ENCODE data around the gene SLC5A10.

SLC5A10 gene

DNA sequence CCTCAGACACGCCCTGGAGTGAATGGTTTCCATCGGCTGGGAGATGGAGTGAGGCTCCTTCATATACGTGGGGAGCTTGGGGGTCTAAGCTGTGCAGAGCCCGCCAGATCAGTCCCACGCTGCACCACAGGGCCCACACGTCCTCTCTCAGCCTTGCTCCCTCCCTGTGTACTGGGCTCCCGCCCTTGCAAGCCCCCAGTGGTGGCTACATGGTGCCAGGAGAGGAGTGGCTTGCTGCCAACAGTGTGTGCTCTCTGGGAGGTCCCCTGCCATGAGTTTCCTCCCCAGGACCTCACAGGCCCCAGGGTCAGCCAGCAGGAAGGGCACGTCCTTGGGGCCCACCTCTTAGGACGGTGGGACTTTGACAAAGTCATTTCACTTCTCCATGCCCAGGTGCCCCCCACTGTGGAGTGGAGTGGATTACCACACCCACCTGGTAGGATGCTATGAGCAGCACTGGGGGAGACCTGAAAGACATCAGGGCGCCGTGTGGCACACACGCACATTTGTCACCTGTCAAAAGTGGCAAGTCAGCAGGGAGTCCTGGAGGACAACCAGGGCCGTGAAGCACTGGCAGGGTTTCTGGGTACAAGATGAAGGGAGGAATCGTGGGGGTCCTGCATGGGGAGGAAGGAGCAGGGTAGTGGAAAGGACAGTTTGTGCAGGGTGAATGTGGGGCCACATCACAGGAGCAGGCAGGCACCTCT lies 13.7 kb downstream of the SLC5A10 start:
- DNase-seq: no peak

DNA sequence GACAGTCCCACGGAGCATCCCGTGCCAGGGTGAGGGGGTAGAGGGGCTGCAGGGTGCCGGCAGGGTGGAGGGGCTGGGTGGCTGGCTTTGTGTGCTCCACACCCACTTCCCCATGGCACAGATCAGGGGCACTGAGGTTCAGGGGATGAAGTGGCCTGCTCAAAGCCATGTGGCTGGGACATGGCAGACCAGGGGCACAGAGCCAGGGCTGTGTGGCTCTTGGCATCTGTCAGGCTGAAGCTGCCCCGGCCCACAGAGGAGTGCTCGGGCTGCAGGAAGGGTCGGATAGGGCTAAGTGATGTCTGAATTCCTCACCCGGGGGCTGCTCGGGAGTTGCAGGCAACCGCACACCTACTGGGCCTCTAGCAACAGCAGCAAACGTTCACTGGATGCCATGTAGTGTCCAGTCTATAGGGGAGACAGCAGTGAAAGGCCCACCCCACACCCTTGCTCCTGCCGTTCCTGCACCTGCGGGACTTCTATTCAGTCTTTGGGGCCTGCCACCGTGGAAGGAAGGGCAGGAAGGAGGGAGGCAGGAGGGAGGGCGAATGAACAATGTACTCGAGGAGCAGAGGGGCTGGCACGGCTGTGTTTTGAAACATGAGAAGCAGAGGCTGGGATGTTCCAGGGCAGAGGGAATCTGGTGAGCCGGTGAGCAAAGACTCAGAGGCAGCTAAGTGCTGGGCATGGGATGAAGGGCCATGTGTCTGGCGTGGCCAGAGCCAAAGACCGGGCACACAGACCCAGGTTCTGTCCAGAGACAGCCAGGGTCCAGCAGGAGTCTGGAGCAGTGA lies 15.1 kb downstream of the SLC5A10 start:
- DNase-seq: peak; percentile 88

DNA sequence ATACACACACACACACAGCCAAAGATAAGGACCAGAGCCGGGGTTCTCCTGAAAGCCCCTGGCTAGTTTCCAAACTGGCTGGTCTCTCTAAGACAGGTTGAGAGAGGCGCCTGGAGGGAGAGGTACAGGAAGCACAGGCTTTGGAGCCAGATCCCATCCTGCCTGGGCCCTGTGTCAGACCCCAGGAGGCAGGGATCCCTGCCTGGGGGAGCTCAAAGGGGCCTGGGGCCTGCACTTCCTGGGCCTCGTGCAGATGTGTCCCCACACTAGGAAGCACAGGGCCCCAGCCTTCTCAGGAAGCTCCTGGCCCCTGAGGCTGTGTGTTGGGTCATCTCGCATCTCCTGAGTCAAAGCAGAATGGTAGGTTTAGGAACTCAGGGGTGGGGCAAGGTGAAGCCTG lies 16.0 kb downstream of the SLC5A10 start:
- peak; percentile 31 for DNase-seq

DNA sequence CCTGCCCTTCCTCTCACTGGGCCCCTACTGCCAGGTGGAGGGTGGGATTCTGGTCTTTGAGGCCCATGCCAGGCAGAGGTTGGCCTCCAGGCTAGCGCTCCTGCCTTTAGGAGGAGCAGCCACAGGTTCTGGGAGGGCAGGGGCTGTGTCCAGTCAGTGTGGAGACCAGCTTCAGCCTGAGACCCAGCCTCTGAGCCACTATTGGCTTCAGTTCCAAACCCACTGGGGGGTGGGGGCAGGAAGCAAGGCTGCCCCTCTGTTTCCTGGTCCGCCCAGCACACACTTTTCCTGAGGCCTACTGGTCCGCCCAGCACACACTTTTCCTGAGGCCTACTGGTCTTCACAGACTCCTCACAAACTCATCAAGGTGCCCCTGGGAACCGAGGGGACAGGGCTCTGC lies 16.4 kb downstream of the SLC5A10 start:
- DNase-seq: no peak

DNA sequence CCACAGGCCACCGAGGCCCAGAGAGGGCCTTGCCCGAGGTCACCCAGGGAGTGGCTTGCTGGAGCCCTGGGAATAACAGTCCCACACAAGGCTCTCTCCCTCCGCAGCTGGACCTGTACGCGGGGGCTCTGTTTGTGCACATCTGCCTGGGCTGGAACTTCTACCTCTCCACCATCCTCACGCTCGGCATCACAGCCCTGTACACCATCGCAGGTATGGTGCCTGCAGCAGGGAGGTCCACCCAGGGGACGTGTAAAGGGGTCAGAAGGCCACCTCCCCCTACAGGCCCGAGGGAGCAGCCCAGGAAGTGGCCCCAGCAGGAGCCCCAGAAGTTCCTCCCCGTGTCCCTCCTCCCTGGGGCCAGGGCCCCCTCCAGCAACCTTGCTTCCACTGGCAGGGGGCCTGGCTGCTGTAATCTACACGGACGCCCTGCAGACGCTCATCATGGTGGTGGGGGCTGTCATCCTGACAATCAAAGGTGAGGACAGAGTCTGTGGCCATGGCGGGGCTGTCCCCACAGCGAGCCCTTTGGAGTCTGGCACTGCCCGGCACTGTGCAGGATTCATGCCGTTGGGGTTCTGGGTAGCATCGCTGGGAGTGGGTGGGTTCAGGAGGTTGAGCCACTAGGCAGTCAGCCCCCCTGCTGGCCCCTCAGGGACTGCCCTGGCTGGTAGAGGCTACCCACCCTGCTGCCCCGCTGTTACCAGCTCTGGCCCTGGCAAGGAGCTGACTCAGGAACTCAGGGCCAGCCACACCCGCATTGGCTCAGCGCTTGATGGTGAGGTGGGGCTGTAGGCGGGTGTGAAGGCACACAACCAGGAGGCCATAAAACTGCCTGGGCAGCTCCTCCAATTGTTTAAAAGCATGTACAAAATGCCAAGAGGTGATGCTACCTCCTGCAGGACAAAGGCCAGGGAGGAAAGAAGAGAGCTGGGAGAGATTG lies 17.3 kb downstream of the SLC5A10 start:
- no peak for DNase-seq

DNA sequence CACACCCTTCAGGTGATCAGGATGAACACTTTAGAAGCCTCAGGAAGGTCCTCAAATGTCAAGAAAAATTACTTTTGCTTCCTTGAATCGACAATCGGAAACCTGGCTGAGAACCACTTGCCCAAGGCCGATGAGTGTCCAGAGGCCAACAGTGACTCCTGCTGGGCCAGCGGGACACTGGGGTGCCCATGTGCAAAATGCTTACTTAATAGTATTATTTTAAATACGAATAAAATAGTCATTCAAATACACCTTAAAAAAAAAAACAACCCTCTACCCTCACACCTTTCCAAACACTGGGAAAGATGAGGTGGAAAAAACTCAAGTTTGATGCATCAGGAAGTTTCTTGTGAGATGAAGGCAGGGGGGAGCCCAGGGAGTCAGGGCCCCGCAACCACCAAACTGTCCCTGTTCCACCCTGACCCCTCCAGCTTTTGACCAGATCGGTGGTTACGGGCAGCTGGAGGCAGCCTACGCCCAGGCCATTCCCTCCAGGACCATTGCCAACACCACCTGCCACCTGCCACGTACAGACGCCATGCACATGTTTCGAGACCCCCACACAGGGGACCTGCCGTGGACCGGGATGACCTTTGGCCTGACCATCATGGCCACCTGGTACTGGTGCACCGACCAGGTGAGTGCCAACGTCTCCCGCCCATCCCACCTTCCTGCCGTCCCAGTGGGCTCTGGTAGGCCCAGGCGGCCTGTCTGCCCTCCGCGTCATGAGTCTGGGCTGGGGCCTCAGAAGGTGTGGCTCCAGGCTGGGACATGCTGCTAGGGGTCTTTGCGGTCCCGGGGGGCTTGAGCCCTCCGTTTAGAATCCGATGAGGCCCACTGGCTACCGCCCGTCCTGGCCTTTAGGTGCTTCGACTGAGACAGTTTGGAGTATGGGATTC lies 18.9 kb downstream of the SLC5A10 start:
- DNase-seq: no peak

DNA sequence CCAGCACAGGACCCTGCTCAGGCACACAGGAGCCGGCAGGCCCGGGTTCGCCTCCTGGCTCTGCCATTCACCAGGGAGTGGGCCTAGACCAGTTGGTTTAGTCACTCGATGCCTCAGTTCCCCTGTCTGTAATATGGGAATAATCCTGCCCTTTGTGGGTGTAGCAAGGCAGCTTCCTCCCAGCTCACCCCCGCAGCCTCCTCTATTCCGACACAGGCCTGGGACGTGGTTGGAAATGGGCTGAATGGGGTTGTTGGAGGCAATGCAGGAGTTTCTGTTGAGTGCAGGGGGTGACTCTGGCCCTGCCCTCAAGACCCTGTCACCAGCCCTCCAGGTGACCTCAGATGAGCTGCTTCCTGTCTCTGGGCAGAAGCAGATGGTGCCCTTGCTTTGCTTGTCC lies 19.8 kb downstream of the SLC5A10 start:
- DNase-seq: no peak

DNA sequence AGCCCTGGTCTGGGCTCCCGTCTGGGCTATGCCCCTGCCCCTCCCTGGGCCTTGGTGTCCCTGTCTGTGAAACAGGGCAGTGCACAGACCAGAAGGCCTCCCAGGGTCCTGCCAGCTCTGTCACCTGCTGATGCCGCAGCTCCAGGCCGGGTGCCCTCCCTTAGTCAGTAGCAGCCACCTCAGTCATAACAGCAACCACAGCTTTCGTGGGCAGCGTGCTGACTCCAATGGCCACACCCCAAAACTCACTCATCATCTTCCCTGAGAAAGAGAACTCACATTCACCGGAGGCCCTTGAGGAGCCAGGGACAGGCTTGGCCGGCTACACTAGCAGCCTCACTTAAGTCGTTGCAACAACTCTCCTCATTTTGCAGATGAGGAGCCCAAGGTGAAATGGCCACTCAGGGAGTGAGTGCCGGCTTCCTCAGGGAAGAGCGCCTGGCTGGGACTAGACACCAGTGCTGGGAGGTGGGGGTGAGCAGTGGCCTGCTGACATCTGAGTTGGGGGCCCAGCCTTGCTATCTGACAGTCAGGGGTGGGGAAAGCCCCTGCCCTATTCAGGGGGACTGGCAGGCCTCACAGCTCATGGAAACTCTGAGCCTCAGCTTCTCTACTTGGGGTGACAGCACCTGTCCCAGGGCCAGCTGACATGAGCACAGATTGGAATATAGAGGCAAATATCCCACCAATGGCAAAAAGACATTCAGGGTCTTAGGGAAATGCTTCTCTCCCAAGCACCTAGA lies 22.6 kb downstream of the SLC5A10 start:
- no peak for DNase-seq

DNA sequence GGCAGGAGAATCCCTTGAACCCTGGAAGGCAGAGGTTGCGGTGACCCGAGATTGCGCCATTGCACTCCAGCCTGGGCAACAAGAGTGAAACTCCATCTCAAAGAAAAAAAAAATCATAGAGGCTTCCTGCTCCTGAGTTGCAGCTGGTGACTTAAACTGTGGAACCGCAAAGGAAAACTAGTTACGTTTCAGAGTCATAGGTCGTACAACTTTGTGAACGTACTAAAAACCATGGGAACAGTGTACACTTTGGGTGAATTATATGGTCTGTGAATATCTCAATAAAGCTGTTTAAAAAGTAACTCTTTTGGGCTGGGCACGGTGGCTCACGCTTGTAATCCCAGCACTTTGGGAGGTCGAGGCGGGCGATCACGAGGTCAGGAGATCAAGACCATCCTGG lies 23.6 kb downstream of the SLC5A10 start:
- no peak for DNase-seq

DNA sequence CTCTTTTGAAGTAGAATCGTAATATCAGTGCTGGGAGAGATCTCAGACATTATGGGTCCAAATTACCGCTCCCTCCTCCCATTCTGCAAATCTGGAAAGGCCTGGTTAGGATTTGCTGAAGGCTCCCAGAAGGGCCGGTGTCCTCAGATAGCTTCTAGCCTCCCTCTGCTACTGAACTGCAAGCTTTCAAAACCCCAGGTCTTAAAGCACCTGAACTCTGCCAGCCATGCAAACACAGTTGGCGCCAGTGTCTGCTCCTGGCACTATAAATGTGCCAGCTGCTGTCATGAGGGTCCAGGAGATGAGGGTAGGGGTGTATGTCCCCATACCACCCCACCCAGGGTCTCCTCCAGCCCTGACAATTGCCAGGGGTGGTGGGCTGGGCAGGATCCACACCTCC lies 24.2 kb downstream of the SLC5A10 start:
- DNase-seq: no peak

DNA sequence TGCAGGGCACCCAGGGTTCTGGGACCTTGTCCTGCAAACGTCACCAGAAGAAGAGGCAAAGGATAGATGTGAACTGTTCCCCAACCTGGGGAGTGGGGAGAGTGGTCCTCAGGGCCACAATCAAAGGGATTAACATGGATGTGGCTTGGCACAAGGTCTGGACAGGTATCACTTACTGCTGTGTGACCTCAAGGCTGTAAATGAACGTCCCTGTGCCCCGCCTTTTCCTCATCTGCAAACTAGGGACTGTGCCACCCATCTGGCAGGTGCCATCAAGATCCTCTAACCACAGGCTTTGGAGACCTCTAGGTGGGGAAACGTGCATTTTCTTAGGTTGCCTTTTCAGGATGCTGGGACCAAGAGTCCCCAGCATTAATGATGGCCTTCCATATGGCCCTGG lies 25.1 kb downstream of the SLC5A10 start:
- no peak for DNase-seq

DNA sequence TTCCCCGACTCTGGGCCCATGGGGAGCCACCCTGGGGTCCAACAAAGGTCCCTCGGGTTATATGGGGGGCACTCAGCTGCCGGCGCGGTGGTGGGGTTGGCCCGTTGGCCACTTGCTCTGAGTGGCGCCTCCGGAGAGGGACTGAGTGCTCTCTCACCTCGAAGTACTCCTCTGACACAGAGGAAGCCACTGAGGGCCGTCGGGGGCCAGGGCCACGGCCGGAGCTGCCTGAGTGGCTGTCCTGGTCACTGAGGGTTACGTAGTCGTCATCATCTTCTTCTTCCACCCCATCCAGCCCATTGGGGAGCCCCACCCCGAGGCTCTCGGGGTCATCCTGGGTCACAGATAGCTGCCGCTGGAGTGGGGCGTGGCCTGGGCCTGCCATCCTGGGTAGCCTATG lies 25.7 kb downstream of the SLC5A10 start:
- no peak for DNase-seq

DNA sequence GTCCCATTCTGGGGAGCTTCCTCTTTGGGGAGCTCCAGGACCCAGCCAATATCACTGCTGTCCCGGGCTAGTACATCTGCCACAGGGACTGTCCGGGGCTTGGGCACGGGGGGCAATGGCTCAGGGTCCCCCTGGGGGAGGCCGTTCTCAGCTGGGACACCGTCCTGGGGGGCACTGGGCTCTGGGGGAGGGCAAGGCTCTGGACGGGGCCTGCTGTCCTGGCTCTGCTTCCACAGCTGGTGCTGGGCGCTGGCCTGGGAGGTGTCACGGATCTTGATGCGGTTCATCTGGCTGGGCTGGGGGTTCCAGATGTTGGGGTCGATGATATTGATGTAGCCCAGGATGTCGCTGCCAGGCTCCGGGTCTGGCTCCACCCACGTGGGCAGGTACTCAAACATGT lies 26.1 kb downstream of the SLC5A10 start:
- DNase-seq: no peak

DNA sequence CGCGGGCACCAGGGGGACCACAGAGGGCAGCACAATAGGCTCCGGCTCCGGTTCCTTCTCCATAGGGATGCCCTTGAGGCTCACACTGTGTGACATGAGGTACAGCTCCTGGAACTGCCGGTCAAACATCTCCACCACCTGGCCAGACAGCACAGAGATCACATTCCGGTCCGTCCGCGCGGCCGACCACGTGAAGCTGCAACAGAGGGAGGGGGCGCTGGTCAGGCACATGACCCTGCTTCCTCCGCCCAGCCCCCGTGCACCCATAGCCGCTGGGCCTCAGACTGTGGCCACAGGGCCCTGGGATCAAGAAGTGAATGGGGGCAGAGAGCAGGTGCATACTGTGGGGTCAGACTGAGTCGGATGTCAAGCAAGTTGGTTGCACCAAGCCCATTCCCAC lies 26.7 kb downstream of the SLC5A10 start:
- no peak for DNase-seq

DNA sequence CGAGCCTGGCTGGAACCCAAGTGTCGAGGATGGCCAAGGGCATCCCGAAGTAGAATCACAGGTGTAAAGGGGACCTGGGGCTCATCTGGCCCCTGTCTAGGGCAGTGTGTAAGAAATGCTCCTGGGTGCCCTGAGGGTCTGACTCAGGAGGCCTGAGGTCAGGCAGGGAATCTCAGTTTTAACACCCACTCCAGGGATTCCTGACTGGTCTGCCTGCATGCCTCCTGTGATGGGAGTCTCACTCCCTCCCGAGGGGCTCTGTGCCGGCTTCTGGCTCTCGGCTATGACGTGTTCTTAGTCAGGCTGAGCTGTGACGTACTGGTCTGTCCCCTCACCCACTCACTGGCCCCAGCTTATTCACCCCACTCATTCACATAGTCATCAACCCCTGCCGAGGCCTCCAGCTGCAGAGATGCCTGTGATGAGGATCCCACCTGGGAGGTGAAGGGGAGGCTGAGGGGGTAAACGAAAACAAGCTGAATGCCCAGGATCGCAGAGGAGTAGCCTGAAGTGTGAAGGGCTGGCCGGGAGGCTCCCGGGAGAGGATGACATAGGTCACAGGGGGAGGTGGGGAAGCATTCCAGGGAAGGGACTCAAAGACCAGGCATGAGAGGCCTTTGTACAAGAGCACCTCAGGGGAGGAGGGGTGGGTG lies 28.8 kb downstream of the SLC5A10 start:
- DNase-seq: peak; percentile 41

DNA sequence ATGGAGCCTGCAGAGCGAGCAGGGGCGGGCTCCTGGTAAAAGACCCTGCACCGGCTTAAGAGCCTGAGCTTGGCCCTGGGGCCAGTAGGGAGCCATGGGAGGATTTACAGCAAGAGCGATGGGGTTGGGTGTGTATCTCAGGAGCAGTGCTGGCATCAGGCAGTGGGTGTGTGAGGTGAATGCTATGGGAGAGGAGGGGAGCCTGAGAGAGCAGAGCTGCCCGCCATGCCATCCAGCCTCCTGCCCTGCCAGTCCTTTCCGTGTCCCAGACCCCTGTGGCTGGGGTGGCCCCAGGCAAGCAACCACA lies 29.3 kb downstream of the SLC5A10 start:
- DNase-seq: no peak

DNA sequence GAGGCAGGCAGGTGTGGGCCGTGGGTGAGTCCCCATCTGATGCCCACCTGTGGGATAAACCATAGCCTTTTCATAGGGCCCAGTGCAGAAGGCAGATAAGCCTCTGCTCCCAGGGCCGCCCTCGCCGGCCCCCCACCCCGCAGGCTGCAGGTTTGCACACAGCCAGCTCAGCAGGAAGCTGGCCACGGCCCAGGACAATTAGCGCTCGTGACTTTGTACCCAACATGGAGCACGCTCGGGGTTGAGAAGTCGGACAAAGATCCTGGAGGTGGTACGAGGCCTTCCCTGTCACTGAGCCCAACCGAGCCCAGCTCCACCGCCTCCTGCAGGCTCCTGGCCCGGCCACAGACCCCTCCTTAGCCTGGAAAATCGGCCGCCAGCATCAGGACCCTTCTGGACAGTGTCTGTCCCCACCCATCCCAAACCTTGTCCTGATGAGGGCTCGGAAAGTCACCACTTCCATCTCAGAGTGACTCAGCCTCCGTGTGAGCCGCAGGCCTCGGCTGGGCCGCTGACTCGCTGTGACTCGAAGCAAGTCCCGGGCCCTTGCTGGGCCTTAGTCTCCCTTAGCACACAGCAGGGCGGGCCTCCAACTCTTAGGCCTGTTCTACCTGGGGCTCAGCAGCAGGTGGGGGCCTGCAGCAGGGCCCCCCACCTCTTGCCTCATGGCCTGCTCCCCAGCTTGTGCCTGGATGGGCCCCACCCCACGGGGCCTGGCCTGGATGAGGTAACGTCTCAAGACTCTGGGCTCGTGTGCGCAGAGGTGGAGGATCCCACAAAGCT lies 29.9 kb downstream of the SLC5A10 start:
- DNase-seq: peak; percentile 53

DNA sequence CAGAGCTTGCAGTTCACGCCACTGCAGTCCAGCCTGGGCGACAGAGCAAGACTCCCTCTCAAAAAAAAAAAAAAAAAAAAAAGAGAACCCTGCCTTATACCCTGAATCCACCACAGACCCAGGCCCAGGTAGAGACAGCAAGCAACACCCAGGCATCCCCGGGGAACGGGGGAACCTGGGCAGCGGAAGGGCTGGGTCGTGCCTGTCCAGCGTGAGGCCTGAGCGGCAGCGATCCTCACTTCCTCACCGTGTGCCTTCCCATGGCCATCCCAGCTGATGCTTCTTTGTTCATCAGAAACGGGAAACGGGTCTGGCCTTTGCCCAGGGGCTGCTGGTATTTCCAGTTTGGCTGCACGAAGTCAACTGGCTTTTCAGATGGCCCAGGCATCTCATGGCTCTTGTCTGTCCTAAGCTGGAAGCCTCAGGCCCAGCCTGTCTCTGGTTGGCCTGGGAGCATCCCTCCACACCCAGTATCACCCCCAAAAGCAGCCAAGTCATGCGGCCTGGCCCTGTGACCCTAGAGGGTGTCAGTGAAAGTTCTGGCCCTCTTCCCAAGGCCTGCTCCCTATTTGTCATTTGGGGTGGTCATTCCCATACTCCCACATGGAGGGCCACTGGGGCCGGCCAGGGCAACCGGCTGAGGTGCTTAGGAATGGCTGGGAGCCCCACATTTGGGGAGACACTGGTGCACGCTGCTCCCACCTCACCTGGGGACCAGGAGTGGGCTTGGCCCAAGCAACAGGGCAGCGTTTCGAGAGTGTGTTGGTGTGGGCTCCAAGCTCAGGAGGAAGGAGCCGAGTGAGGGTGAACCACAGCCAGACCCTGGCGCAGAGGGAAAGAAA lies 32.5 kb downstream of the SLC5A10 start:
- no peak for DNase-seq

DNA sequence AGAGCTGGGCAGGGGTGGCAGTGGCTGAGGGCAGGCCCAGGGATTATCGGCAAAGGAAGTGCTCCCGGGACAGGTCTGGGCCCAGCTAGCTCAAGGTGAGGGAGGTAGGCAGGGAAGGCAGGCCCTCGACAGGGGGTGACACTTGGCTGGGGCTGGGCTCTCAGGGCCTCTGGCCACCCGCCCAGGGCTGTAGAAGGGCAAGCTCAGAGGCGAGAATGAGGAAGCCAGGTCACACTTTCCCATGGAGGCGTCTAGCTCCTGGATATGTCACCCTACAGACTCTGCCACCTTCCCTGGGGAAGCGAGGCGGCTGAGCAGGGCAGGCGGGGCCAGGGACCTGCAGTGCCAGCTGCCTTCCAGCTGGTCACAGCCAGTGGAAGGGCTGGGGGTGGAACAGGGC lies 33.5 kb downstream of the SLC5A10 start:
- peak; percentile 18 for DNase-seq

Measured in NCI-H2171 treated with DMSO at 0.1 percent for 48 hours (cell line).